ENCODE measurements around the gene SP3.

GRCh38 chr2:173956454-173956853 is 8.7 kb downstream of the SP3 start:
- TF ChIP-seq POLR2AphosphoS5 (IDR thresholded peaks at IDR 0.05; ENCODE audit: low read depth, low read length) (no peak), CTCF (IDR thresholded peaks at IDR 0.05) (no peak)

Measured in Panc1 (cell line).